Measurements from ENCODE around the gene KLF18.
"Not testable (repeated sequence)": the region's sequence is repeated elsewhere in the genome, so short reads cannot be mapped to it uniquely, and the experiment has no call there.

Gene KLF18

DNA sequence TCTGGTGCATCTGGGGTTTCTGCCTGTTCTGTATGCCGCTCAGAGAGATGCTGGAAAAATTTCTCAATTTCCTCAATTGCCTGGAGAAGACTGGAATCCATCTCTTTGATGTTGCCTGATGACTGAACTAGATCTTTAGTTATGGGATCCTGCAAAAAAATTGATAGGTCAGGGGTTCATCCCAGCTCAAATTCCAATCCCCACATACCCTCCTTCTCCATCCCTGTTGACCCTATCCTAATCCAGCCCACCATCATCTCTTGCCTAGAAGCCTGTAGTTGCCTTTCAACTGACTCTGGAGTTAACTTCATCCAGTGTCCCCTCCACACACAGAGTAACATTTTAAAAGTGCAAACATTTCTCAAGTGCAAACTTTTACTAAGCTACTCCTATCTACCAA lies at the start of gene KLF18:
KLF18 (minus strand) TSS at position 101 of the 400 bp plus-strand sequence; CDS start at position 101, 0 bp downstream.
- no peak for DNase-seq

DNA sequence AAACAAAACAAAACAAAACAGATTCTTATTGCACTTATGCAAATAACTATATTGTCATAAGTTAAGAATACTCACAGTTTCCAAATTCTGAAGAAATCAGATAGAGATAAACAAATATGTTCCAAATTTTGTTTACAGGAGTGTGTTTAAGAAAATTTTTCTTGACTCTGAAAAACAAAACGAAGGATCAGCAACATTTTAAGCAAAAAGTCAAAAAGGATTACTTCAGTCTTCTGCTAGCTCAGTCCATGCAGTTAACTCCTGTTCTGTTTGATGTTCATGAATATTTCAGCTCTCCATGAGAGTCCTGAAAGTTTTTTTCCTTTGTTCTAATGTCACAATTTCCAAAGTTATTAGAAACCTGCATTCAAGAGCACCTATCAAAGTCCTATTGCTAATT lies 33.2 kb upstream of the KLF18 start:
- no peak for DNase-seq

DNA sequence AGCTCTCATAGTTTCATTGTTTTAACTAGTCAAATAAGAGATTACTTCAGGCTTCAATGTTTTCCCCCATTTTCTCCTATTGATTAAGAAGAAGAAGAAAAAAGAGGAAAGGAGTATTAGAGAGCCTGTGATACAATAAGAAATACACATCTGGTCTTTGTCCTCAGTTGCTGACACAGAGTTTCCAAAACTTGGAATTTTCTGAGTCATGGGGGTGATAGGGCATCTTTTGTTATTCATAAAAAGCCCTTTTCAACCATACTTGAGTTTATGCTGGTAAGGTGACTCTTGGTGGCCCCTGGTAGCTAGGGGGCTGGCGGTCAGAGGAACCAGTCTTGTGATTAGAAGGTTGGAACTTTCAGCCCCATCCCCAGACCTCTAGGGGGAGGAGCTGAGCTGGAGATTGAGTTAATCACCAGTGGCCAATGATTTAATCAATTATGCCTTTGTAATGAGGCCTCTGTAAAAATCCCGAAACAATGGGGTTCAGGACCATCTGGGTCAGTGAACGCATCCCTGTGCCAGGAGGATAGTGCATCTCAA lies 28.9 kb upstream of the KLF18 start:
- DNase-seq = no peak

DNA sequence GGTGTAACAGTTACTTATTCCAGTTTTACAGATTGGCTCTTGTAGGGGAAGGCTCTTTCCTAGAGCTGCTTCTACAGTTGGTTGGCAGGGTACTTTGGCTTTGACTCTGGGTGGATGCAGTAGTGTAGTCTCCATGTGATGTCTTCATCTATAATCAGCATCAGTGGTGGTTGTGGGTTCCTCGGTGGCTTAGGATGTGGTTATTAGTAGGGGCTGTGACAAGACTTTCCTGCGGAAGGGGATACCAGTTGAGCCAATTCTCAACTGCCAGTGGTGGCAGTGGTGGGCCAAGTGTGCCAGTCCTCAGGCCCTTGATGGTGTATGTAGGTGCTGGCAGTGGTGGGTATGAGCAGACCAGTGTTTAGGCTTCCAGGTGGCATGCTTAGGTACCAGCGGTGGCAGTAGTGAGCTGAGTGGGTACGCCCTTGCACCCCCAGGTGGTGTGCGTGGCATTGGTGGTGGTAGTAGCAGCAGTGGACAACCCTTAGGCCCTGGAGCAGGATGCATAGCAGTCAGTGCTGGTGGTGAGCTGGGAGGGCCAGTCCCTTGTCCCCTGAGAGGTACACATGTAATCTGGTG lies 27.2 kb upstream of the KLF18 start:
- no peak for DNase-seq

DNA sequence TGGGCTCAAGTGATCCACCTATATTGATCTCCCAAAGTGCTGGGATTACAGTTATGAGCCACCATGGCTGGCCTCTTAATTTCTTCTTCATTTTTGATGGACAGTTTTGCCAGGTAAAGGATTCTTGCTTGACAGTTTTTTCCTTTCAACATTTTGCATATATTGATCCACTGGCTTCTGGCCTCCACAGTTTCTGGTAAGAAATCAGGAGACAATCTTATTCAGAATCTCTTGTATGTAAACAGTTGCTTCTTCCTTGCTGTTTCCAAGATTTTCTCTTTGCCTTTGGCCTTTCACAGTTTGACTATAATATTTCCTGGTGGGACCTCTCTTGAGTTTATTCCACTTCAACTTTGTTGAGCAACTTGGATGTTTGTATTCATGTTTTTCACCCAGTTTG lies 20.1 kb upstream of the KLF18 start:
- DNase-seq = no peak

DNA sequence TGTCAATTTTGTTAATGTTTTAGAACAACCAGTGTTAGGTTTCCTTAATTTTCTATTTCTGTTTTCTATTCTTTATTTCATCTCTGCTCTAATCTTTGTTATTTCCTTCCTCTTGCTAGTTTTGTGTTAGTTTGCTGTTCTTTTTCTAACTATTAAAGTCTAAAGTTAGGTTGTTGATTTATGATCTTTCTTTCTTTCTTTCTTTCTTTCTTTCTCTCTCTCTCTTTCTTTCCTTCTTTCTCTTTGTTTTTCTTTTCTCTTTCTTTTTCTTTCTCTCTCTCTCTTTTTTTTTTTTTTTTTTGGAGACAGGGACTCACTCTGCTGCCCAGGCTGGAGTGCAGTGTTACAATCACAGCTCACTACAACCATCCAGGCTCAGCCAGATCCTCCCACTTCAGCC lies 17.4 kb upstream of the KLF18 start:
- no peak for DNase-seq

DNA sequence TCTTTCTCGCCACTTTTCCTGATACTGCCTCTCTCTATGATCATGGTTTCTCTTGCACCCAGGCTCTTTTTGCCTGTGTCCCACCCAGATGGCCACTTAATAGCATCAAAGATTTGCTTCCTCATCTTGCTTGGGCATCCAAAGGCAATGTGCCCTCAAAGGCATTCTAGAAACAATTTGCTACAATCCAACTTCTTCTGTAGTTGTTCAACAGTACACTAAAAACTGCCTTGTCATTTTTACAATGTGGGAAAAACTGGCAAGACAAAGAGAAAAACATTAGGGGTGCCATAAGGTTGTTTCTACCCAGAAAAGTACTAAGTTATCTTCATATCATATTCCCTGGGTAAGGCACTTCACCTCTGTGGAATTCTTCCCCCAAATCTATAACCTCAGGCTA lies 16.5 kb upstream of the KLF18 start:
- no peak for DNase-seq

DNA sequence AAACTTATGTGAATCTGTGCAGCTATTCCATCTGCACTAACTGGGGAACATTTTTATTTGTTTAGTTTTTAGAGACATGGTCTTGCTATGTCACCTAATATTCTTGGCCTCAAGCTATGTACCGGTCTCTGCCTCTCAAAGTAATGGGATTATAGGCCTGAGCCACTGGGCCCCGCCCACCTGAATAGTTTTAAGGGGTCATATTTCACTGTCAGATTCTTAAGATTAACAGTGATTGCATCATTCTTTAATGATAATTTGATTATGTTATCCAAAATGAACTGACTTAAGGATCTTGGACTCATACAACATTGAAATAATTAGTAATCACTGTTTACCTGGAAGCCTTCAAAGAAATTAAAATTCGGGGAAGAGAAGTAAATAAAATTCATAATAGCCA lies 12.6 kb upstream of the KLF18 start:
- DNase-seq = no peak

DNA sequence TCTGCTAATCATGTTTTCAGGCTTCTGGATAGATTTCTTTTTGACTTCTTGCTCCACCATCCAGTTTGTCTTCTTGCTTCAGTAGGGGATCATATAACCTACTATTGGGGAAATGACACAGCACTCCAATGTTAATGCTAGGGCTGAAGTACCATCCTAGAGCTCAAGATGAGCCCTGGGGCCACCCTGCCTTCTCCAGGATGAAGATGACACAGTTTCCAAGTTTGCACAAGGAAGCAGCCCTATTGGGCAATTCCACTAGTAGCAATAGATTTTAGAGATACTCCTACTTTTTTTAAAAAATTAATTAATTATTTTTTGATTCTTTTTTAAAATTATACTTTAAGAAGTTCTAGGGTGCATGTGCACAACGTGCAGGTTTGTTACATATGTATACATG lies 11.3 kb upstream of the KLF18 start:
- DNase-seq = no peak

DNA sequence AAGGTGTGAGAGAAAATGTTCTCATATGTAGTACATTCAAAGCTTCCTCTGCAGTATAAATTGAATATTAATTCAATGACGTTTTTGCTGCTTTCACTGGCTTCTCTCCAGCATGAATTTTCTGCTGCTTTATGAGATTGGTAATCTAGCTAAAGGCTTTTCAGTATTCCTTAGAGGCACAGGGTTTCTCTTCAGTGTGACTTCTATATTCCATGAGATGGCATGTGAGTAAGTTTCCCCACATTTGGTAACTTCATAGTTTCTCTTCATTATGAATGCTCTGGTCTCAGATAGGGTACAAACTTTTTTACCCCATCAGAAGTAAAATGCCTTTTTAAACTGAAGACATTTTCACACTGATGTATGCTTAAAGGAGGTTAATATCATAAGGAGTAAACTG lies 10.4 kb upstream of the KLF18 start:
- no peak for DNase-seq

DNA sequence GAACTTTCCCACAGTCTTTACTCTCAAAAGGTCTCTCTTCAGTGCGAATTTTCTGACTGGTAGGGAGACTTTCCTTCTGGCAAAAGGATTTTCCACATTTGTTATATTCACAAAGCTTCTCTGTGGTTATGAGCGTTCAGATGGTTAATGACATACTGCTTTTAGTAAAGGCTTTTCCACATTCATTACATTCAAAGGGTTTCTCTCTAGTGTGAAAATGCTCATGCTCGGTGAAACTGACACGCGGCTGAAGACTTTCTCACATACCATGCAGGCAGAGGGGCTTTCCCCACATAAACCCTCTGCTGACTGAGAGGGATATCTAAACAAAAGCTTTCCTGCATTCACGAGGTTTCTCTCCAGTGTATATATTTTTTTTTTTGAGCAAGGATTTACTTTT lies 9.9 kb upstream of the KLF18 start:
- no peak for DNase-seq

DNA sequence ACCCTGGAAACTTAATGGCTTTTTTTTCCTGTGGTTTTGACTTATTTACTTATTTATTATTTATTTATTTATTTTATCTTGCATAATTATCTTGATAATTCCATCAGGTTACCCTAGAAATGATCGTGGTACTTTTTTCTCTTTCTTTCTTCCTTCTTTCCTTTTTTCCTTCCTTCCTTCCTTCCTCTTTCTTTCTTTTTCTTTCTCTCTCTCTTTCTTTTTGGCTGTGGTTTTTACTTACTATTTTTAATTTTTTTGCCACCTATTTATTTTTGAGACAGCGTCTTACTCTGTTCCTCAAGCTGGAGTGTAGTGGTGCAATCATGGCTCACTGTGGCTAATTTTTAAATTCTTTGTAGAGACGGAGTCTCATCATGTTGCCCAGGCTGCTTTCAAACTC lies 6.2 kb upstream of the KLF18 start:
- DNase-seq = no peak

DNA sequence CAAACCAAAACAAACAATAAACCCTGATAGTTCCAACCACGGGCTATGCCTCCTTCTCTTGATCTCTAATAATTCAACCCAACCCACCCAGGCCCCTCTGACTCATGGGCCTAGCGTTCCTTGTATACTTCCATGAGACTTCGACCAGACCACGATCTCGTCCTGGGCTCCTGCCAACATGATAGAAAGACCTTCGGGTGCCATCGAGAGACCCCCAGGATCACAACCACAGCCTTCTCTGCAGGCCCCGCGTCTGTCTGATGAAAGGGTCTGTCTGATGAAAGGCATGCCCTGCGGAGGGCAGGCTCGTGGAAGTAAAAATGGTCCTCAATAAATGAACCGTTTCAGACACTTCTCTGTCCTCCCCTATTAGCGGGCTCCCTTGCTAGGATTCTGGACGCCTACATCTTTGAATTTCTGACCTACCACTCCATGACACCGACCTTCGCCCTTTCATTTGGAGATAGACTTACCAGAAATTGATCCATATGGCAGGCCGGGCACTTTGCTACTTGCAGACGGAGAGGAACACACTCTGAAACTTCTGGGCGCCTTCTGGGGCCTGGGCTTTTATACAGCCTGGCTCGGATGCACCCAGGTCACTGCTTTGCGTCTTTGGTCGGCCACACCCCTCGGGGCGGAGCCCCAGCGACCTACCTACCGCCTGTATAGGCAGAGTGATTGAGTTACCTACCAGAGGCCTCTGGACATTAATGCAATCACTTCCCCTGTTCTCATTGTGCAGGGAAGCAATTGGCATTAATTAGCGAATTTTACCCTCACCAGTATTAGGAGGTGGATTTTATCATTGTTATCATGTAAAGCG lies 5.3 kb upstream of the KLF18 start:
- DNase-seq = no peak

DNA sequence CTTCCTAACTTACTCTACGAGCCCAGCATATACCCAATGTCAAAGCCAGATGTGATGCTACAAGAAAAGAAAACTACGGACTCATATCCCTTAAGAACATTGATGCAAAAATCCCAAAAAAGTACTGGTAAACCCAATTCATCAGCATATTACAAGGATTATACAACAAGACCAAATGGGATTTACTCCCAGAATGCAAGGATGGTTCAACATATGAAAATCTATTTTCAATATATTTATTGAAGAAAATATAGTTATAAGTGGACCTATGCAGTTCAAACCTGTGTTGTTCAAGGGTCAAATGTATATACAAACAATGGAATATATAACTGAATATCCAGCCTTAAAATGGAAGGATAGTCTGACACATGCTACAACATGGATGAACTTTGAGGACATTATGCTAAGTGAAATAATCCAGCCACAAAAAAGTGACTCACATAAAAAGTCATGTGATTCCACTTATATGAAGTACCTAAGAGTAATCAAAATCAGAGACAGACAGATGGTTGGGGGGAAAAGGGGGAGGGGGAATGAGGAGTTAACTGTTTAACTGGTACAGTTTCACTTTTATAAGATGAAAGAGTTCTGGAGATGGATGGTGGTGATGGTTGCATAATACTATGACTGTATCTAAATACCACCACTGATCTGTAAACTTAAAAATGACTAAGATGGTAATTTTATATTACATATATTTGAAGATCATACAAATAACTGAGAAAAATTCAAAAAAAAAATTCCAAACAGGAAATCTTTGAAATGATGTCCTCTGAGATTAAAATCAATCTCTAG lies 3.7 kb upstream of the KLF18 start:
- no peak for DNase-seq

DNA sequence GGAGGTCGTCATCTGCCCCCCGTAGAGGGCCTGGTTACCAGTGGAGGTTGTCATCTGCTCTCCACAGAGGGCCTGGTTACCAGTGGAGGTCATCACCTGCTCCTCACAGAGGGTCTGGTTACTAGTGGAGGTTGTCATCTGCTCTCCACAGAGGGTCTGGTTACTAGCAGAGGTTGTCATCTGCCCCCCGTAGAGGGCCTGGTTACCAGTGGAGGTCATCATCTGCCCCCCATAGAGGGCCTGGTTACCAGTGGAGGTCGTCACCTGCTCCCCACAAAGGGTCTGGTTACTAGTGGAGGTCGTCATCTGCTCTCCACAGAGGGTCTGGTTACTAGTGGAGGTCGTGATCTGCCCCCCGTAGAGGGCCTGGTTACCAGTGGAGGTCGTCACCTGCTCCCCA lies 1.9 kb downstream of the KLF18 start:
- DNase-seq = not testable (repeated sequence)

DNA sequence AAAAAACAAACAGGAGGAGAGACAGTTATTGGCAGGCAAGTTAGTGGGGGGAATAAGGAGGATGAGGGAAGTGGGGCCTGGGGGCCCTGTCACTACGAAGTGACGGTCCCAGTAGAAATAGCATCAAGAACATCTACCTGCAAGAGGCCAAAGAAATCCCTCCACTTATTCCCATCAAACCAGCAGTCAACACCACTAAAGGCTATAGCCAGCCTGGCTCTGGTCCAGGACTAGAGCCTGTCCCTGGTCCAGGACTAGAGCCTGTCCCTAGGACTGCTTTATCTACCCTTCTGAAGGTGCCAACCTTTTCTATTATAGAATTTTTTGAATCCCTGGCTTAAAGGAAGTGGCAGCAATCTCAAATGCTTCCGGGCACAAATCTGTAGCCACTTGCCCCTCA lies 3.2 kb downstream of the KLF18 start:
- DNase-seq = no peak

DNA sequence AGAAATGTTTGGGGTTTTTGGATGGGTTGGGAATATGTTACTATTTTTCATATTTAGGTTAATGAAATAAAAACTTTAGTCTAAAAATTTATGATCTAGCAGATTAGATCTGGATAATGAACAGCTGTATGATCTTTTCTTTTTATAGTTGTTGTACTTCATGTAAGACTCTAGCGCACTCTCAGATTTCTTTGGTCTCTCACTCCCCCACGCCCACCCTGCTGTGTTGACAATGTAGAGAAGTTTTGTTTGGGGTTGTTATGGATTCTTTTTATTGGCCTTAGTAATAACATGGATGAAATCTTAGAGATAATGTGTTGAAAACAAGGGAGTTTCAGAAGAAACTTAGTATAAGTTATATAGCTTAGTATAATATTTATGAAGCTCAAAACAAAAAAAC lies 5.5 kb downstream of the KLF18 start:
- DNase-seq = no peak

DNA sequence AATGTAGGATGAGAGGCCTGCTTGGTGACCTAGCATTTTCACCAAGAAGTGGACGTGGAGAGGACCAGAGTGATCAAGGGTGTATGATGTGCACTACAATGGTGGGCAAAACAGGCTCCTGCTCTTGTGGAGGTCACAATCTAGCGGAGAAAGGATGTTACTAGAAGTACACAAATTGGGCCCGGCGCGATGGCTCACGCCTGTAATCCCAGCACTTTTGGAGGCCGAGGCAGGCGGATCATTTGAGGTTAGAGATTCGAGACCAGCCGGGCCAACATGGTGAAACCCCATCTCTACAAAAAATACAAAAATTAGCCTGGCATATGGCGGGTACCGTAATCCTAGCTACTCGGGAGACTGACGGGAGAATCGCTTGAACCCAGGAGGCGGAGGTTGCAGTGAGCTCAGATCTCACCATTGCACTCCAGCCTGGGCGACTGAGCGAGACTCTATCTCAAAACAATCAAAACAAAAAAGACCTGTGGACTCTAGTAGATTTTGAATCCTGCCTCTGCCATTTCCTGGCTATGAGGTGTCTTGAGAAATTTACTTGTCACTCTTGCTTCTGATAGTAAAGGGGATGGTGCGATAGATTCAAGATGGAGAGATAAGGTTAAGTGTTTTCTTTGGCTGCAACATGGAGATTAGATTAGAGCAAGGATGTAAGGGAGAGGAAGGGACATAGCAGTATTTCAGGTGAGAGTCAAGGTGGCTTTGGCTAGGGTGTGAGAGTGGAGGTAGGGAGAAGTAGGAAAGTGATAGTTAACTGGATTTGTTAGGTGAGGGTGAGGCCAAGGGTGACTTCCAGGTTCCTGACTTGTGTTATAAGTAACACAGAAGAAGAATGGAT lies 7.1 kb downstream of the KLF18 start:
- DNase-seq = no peak

DNA sequence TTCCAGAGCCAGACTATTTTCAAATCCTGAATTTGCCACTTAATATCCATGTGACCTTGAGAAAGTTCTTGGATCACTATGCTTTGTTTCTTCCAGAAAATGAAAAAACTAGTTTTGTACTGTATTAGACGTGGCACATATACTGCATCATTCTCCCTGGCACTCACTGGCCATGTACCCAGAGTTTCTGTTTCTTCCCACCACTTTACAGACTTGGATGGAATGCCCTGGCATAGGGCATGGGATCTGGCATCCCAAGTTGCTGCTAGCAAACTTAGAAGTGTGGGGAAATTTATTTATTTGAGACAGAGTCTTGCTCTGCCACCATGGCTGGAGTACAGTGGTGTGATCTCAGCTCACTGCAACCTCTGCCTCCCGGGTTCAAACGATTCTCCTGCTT lies 10.0 kb downstream of the KLF18 start:
- no peak for DNase-seq

DNA sequence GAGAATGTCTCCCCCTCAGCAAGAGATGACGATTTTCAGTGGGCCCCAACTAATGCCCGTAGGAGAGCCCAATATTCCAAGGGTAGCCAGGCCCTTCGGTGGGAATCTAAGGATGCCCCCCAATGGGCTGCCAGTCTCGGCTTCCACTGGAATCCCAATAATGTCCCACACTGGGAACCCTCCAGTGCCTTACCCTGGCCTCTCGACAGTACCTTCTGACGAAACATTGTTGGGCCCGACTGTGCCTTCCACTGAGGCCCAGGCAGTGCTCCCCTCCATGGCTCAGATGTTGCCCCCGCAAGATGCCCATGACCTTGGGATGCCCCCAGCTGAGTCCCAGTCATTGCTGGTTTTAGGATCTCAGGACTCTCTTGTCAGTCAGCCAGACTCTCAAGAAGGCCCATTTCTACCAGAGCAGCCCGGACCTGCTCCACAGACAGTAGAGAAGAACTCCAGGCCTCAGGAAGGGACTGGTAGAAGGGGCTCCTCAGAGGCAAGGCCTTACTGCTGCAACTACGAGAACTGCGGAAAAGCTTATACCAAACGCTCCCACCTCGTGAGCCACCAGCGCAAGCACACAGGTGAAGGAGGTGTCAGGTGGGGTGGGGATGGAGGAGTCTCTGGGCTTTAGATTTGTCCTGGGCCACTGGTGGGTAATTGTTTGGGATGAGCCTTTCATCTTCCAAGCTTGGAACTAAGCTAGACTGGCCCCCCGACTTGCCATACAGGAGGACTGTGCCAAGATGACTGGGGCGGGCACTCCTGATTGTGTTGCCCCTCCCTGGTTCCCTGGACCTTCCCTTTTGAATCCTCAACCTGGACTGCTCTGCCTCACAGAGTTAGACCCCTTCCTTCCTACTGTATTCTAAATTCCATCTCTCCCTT lies 11.6 kb downstream of the KLF18 start:
- DNase-seq = no peak

DNA sequence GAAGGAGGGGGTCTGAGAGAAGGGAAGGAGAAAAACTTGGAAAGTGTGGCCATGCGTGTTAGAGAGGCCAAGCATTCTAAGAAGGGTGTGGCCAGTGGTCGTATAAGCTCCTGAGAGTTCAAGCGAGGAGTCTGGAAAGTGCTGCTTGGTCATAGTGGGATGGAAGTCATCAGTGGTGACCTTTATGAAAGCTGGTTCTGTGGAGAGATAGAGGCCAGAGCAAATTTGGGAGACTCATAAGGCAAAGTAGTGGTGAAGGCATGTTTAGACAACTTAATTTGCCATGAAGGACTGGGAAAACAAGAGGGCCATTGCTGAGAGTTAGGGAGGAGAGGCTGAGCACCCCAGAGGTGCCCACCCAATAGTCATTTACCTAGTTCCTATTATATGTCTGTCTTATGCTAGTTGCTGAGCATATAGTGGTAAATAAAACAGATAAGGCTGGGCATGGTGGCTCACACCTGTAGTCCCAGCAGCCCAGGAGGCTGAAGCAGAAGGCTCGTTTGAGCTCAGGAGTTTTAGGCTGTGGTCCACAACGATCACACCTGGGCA lies 21.0 kb downstream of the KLF18 start:
- no peak for DNase-seq
